Stimulated activated CD8-positive, alpha-beta memory T cell treated with anti-CD3 and anti-CD28 coated beads, Interleukin-15, amount 100 ng/mL, for 1 hour (primary cell): Measurements from ENCODE around the gene CFAP73.
A peak's percentile ranks its signal among the peaks of the same experiment; 100 is the strongest.
"Not testable (repeated sequence)": the region's sequence is repeated elsewhere in the genome, so short reads cannot be mapped to it uniquely, and the experiment has no call there.

Experiments used
- DNase-seq: peaks from one replicate; pipeline ENCODE4 v3.0.0-alpha.2; 2020; ENCODE audit warnings: low read depth

Gene CFAP73

GRCh38 chr12:113119980-113120669 lies 29.4 kb upstream of the CFAP73 start:
- DNase-seq: no peak

GRCh38 chr12:113120670-113121370 lies 28.7 kb upstream of the CFAP73 start:
- no peak for DNase-seq

GRCh38 chr12:113127791-113128199 lies 21.7 kb upstream of the CFAP73 start:
- no peak for DNase-seq

- no peak for DNase-seq
Observed at GRCh38 chr12:113128802-113129663, 20.5 kb upstream of the CFAP73 start.

GRCh38 chr12:113129664-113130456 lies 19.7 kb upstream of the CFAP73 start:
- DNase-seq: no peak

GRCh38 chr12:113130457-113131135 lies 18.9 kb upstream of the CFAP73 start:
- DNase-seq: no peak

- DNase-seq: no peak
Observed at GRCh38 chr12:113131556-113131955, 18.0 kb upstream of the CFAP73 start.

- no peak for DNase-seq
Observed at GRCh38 chr12:113133036-113133435, 16.5 kb upstream of the CFAP73 start.

GRCh38 chr12:113133666-113134065 lies 15.9 kb upstream of the CFAP73 start:
- DNase-seq: no peak

GRCh38 chr12:113134071-113134470 lies 15.5 kb upstream of the CFAP73 start:
- no peak for DNase-seq

GRCh38 chr12:113134521-113134951 lies 15.0 kb upstream of the CFAP73 start:
- no peak for DNase-seq

GRCh38 chr12:113135178-113136127 lies 14.1 kb upstream of the CFAP73 start, which contains the start of gene RASAL1:
Gene RASAL1 (minus strand): TSS chr12:113135761. CDS start chr12:113135462, 299 bp downstream.
- DNase-seq: peak; percentile 37

- no peak for DNase-seq
Observed at GRCh38 chr12:113136128-113136989, 13.2 kb upstream of the CFAP73 start.

- DNase-seq: no peak
Observed at GRCh38 chr12:113136990-113137511, 12.5 kb upstream of the CFAP73 start.

- DNase-seq: no peak
Observed at GRCh38 chr12:113137861-113138783, 11.4 kb upstream of the CFAP73 start.

- DNase-seq: no peak
Observed at GRCh38 chr12:113138826-113139225, 10.7 kb upstream of the CFAP73 start.

- DNase-seq: no peak
Observed at GRCh38 chr12:113140706-113141105, 8.8 kb upstream of the CFAP73 start.

- not testable (repeated sequence) for DNase-seq
Observed at GRCh38 chr12:113141716-113142115, 7.8 kb upstream of the CFAP73 start.
